Amniotic epithelial cell (primary cell): ENCODE data around the gene ENPEP.

ENCODE experiments used
- DNase-seq: peaks from one replicate; pipeline ENCODE4 v3.0.0-alpha.2; 2010; ENCODE audit warnings: low read depth

ENPEP gene

DNA sequence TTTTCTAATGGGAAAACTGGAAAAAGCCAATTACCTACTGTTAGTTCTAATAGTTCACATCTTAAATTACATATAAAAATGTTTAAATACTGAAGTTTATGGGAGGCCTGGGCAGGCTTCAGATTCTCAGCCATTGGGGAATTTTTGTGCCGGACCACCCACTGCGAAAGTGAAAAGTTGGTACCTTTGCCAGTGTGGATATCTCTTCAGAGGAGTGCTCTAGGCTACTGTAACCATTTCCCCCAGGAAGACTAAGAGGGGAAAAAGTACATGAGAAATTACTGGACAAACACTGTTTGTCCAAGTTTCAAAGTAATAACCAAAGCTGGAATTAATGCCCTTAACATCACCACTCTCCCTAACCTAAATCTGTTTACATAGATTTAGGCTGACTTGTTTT lies 126.1 kb downstream of the ENPEP start:
- DNase-seq, result no peak

GRCh38 chr4:110605077-110605476 lies 129.1 kb downstream of the ENPEP start:
- DNase-seq, result no peak

DNA sequence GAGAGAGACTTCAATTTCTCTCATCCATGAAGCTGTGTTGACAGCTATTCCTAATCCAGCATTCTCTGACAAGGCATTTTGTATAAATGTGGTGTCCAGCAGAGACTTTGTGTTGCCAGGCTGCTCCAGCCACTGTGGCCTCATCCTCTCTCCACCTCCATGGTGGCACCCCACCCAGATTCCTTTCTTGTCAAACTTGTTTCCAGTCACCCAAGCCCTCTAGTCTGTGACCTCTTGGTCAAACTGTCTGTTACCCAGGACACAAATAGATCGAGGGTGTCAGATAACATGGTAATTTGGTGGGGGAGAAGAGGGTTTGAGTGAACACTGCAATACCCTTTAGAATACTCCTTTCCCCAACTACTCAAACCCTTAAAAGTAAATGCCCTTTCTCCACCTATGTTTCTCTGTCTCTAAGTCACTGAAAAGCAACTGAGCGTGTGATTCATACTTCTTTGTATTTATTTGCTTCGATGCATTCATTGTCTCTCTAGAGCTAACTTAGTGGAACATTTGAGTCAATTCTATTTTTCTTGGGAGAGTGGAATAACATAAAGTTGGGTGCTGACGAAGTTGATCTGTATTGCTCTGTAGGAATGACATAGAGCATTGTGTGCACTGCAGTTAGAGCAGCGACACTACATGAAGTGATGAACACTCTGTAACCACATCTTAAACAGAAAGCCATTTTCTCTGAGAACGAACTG lies 133.2 kb downstream of the ENPEP start:
- DNase-seq, result no peak

DNA sequence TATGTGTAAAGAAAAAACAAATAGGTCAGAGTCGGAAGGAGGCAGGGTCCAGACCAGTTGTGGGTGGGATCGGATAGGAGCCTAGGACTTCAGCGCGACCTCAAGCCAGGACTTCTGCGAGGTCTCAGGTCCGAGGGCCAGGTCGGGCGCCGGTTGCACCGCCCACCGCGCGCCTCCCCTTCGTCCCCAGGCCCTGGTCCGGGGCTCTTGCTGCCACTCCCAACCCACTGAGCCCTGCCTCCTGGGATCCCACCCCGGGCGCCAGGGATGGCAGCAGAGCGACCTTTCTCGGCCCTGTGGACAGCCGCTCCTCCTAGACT lies 134.6 kb downstream of the ENPEP start:
- no peak for DNase-seq

- peak; percentile 29 for DNase-seq
These were observed 135.2 kb downstream of the ENPEP start for GRCh38 chr4:110610940-110611831.

DNA sequence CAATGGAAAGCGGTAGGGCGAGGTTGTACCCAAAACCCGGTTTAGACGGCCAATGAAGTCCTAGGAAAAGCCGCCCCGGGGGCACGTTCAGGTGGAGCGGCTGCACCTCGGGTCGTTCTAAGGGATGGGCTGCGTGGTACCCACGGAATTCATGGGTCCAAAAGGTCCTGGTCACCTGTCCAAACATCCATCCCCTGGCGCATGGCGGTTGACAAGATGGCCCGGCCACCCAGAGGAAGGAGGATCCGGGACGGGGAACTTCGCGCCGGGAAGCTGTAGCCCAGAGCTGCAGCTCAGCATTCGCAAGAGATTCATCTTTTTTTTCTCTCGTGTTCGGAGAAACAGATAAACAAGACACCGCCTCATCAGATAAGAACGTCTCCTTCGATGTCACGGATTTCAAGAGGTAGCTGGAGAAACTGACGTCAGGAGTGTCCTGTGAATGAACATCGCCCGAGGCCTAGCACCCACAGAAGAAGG lies 136.1 kb downstream of the ENPEP start:
- DNase-seq, result peak; percentile 72

- no peak for DNase-seq
These were observed 136.8 kb downstream of the ENPEP start for GRCh38 chr4:110612631-110613269.

GRCh38 chr4:110613745-110614144 lies 137.8 kb downstream of the ENPEP start:
- DNase-seq, result no peak

- no peak for DNase-seq
These were observed 138.4 kb downstream of the ENPEP start for GRCh38 chr4:110614173-110614963.
